ENCODE measurements around the gene DISC1.

Gene DISC1

GRCh38 chr1:231855926-231856325, 229.3 kb downstream of the DISC1 start:
- no peak for DNase-seq (ENCODE audit: low read depth)

GRCh38 chr1:231856426-231856825, 229.8 kb downstream of the DISC1 start:
- DNase-seq (ENCODE audit: low read depth), result no peak

DNA sequence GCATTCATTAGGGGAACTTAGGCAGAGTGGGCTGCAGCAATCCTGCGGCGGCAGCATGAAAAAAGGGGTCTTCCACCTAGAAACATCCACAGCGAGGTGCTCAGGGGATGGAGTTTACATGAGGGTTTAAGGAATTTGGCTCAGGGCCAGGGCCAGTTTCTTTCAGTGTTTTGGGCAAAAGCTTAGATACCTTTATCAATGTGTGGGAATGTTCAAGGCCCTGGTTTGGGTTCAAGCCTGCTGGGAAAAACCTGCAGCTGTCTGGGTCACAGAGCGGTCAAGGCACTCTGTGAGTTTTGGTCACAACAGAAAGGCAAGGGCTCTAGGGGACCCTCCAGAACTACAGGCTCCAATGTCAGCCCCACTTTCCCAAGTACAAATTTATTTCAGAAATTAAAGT, 230.3 kb downstream of the DISC1 start:
- no peak for DNase-seq (ENCODE audit: low read depth)

DNA sequence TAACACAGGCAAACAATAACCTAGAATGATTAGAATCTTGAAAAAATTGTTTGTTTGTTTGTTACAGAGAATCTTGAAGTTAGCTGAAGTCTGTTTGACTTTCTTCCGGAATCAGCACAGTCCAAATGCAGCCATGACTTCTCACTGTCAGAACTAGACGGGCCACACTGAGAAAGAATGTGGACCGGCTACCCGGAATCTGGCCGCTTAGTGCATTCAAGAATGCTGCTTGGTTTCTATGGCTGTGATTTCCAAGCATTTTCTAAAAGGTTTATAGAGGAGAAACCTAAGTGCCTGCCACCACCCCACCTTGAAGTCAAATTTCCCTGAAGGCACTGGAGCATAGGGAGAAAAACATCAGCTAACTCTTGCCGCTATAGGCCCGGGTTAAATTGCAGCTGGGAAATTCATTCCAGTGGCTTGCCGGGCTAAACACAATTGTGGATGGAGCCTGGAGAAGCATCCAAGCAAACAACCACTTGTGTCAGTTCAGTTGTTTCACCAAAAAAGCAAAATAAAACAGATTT, 231.1 kb downstream of the DISC1 start:
- no peak for DNase-seq (ENCODE audit: low read depth)

DNA sequence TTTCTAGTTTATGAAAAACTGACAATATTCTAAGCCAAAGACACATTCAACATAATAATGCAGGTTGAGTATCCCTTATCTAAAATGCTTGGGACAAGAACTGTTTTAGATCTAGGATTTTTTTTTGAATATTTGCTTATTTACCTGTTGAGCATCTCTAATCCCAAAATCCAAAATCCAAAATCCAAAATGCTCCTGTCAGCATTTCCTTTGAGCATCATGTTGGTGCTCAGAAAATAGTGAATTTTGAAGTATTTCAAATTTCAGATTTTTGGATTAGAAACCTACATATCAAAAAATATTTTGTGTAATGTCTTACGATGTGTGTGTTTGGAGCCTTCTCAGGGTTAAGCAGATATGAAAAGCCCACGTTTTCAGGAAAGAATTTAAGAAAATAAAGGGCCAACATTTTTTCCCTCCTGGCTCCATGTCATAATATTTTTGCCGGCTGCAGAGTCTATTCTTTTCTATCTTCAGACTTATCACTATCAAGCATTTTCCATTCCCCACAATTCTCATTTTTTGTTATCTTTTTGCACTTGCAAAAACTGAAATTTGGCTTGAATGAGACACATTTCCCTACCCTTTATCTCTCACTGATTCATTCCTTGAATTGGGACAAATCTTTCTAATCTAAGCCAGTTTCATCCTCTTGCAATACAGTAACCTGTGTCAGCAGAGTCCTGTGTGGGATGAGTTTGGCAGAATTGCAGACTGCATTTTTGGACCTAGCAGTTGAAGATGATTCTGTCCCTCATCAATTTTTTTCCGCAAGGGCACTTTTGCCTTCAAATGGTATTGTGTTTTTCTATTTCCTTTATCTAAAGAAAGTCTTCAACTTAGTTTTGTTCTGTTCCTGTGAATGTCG, 233.9 kb downstream of the DISC1 start:
- no peak for DNase-seq (ENCODE audit: low read depth)

DNA sequence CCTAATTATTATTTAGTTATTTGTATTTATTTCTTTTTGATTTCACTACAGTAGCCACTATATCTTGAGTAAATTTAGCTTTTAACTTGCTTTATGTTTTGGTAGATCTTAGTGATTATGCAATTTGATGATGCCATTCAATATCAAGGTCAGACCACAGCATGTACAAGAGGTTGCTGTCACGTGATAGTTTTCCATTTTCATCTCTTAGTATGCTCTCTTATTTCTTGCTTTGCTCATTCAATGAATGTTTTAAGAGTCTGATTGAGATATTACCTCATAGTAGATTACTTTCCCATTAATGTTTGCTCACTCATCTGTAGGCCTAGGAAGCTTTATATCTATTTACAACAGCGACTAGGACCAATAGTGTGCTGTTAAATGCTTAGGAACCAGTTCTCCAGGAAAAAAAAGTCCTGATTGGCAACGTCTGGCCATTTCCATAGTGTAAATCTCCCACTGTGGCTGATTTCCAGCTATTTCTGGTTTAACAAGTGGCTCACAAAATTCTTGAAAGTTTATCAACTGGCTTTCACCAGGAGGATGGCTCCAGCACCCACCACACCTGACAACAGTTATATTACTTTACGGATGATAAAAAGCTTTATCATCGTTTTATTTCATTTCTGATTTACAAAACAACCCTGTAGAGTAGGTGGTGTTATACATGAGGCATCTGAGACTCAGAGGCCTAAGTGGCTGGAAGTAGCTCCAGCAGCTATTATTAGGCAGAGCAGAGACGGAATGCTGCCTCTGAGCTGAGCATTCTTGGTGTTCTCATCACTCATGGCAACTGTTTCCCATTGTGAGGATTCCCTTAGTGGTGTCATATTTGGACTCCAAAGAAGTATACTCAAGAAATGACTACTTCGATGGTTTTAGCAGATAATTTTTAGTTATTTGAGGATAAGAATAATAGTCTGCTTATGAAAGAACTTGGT, 235.2 kb downstream of the DISC1 start:
- DNase-seq (ENCODE audit: low read depth), result no peak

GRCh38 chr1:231862611-231863010, 236.0 kb downstream of the DISC1 start:
- DNase-seq (ENCODE audit: low read depth), result no peak

GRCh38 chr1:231865331-231865730, 238.7 kb downstream of the DISC1 start:
- no peak for DNase-seq (ENCODE audit: low read depth)

- DNase-seq (ENCODE audit: low read depth), result no peak
These were observed 240.1 kb downstream of the DISC1 start for GRCh38 chr1:231866392-231867331.

- no peak for DNase-seq (ENCODE audit: low read depth)
These were observed 241.0 kb downstream of the DISC1 start for GRCh38 chr1:231867607-231868006.

DNA sequence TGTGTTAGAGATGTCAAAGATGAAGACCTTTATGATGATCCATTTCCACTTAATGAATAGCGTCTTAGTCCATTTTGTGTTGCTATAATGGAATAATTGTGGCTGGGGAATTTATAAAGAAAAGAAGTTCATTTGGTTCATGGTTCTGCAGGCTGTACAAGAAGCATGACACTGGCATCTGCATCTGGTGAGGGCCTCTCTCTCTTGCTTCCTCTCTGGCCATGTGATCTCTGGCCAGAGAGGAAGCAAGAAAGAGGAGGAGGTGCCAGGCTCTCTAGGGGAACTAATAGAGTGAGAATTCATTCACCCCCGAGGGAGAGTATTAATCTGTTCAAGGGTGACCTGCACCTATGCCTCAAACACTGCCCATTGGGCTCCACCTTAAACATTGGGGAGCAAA, 242.8 kb downstream of the DISC1 start:
- DNase-seq (ENCODE audit: low read depth), result no peak

GRCh38 chr1:231871471-231871870, 244.9 kb downstream of the DISC1 start:
- DNase-seq (ENCODE audit: low read depth), result no peak

GRCh38 chr1:231871878-231872277, 245.3 kb downstream of the DISC1 start:
- DNase-seq (ENCODE audit: low read depth), result no peak

- DNase-seq (ENCODE audit: low read depth), result no peak
These were observed 245.9 kb downstream of the DISC1 start for GRCh38 chr1:231872461-231872910.

DNA sequence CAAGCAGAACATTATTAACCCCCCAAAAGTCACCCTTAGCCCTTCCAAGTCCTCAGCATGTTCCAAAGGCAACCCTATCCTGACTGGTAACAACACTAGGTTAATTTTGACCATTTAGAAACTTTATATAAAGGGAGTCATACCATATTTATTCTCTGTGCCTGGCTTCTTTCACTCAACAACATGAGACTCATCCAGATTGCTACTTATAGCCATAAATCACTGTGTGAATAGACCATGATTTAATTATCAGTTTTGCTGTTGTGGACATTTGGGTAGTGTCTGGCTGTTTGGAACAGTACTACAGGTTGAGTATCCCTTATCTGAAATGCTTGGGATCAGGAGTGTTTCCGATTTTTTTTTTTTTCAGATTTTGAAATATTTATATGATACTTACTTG, 252.1 kb downstream of the DISC1 start:
- DNase-seq (ENCODE audit: low read depth), result no peak

GRCh38 chr1:231879296-231879695, 252.7 kb downstream of the DISC1 start:
- DNase-seq (ENCODE audit: low read depth), result no peak

GRCh38 chr1:231882333-231882732, 255.7 kb downstream of the DISC1 start:
- DNase-seq (ENCODE audit: low read depth), result no peak

GRCh38 chr1:231882790-231883189, 256.2 kb downstream of the DISC1 start:
- no peak for DNase-seq (ENCODE audit: low read depth)

- DNase-seq (ENCODE audit: low read depth), result no peak
These were observed 256.8 kb downstream of the DISC1 start for GRCh38 chr1:231883382-231883781.

- no peak for DNase-seq (ENCODE audit: low read depth)
These were observed 258.7 kb downstream of the DISC1 start for GRCh38 chr1:231885209-231885854.

DNA sequence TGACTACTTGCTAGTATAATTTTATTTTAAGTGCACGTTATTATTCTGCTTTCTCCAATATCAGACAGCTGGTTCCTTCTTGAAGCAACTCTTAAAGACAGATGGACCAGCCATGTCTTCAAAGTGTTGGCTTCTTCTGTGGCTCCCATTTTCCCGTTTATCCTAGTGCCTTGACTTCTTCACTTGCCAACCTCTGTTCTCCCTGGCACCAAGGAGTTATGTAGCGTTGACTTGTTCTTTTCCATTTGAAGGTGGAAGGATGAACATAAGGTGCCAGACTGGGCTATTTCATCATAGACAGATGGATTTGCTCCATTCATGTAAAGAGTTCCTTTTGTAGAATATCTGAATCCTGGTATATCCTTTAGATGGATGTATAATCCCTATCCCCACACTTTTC, 260.6 kb downstream of the DISC1 start:
- DNase-seq (ENCODE audit: low read depth), result no peak

Measured in stimulated activated CD8-positive, alpha-beta memory T cell treated with anti-CD3 and anti-CD28 coated beads, Interleukin-12 subunit alpha, Interleukin-12 subunit beta, amount 100 ng/mL, for 4 hours (primary cell).